OCI-LY7 (cell line): ENCODE measurements around the gene PLPPR1.

Experiments
- EZH2phosphoT487 ChIP-seq: fragments of 200-600 bp; sonication (generic); IDR thresholded peaks from 2 replicates; pipeline ENCODE4 v1.6.1; 2018; ENCODE audit warnings: low read depth, borderline replicate concordance, mild to moderate bottlenecking, mixed run types, antibody characterized with exemption, low read length, moderate library complexity, mixed read lengths
- TF ChIP-seq, protein P1 (sequence below): fragments of 200-600 bp; sonication (generic); conservative IDR thresholded peaks from 2 replicates; pipeline ENCODE4 v1.5.1; 2014; ENCODE audit warnings: mild to moderate bottlenecking, antibody characterized with exemption, low read length, moderate library complexity, mixed read lengths

DNA sequence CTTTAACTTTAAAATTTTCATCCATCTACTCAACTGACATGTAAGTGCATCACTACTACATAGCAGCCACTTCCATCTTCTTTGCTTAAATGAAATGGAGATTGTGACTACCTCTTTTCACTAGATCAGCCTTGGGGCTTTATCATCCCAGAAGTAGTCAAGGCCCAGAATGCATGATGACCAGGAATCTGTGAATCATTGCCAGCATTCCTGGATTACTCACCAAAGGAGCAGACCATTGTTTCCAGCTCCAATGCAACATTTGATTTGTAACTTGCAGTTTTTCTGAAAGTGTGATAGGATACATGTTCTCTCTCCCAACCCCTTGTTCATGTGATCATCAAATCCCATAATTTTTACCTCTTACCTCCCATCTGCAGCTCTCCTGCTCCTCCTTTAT, 65.1 kb downstream of the PLPPR1 start:
- TF ChIP-seq EZH2phosphoT487: no peak
- TF ChIP-seq, protein P1, sequence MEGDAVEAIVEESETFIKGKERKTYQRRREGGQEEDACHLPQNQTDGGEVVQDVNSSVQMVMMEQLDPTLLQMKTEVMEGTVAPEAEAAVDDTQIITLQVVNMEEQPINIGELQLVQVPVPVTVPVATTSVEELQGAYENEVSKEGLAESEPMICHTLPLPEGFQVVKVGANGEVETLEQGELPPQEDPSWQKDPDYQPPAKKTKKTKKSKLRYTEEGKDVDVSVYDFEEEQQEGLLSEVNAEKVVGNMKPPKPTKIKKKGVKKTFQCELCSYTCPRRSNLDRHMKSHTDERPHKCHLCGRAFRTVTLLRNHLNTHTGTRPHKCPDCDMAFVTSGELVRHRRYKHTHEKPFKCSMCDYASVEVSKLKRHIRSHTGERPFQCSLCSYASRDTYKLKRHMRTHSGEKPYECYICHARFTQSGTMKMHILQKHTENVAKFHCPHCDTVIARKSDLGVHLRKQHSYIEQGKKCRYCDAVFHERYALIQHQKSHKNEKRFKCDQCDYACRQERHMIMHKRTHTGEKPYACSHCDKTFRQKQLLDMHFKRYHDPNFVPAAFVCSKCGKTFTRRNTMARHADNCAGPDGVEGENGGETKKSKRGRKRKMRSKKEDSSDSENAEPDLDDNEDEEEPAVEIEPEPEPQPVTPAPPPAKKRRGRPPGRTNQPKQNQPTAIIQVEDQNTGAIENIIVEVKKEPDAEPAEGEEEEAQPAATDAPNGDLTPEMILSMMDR: no peak
